ENCODE data around the gene FGF1. TPM values are rescaled to one million over a fixed set of nuclear protein-coding genes. Genes with fewer than 3 reads are reported as not detected.

Gene FGF1
- total and polyA plus RNA-seq, 2 donors from 2014 or later: 2.1 to 89.7 TPM

DNA sequence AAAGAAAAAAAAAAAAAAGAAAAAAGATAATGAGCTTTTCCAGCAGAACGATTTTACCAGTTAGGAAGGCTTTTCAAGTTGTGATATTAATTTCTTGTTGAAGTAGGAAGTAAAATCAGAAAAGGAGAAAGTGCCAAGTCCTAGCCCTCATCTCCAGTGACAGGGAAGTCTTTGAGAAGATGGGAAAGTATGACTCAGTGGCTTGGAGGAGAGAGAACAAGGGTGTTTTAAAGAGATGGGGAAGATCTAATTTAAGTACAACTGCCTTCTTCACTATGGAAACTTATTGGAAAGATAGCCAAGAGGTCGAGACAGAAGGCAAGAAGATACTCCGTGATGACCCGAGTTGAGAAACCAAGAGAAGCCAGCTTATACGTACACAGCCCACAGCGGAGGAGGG, 22.6 kb downstream of the FGF1 start:
- H3K27me3 ChIP-seq (ENCODE audit: control insufficient read depth, insufficient read depth, low read length): no peaks in the 10 kb centered on the region
- TF ChIP-seq, protein P1, sequence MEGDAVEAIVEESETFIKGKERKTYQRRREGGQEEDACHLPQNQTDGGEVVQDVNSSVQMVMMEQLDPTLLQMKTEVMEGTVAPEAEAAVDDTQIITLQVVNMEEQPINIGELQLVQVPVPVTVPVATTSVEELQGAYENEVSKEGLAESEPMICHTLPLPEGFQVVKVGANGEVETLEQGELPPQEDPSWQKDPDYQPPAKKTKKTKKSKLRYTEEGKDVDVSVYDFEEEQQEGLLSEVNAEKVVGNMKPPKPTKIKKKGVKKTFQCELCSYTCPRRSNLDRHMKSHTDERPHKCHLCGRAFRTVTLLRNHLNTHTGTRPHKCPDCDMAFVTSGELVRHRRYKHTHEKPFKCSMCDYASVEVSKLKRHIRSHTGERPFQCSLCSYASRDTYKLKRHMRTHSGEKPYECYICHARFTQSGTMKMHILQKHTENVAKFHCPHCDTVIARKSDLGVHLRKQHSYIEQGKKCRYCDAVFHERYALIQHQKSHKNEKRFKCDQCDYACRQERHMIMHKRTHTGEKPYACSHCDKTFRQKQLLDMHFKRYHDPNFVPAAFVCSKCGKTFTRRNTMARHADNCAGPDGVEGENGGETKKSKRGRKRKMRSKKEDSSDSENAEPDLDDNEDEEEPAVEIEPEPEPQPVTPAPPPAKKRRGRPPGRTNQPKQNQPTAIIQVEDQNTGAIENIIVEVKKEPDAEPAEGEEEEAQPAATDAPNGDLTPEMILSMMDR (IDR thresholded peaks at IDR 0.05; ENCODE audit: borderline replicate concordance, extremely low read depth, insufficient read depth): no peak
- FAIRE-seq: no peak
- H3K9me3 ChIP-seq (ENCODE audit: control insufficient read depth in 2 of 3, insufficient read depth in 1 of 3, low read length in 3 of 3): peaks cover 0 to 4% (median 0%) of the 10 kb centered on the region in 3 donors
- H3K4me3 ChIP-seq (ENCODE audit: low read length in 3 of 3): no peak overlapping the region
- no peaks in the 10 kb centered on the region for H3K4me1 ChIP-seq (ENCODE audit: control insufficient read depth in 2 of 3, insufficient read depth in 2 of 3, low read depth in 1 of 3, low read length in 3 of 3)
- no peak overlapping the region for H3K9ac ChIP-seq (ENCODE audit: low read length in 3 of 3)
- intact Hi-C loops (cut with DNase I): no loop called here
- no peak for DNase-seq
- H3K27ac ChIP-seq (ENCODE audit: low read depth in 2 of 2, low read length in 2 of 2): no peak overlapping the region
- H3K36me3 ChIP-seq (ENCODE audit: control insufficient read depth in 2 of 3, insufficient read depth in 3 of 3, low read length in 3 of 3): no peaks in the 10 kb centered on the region

DNA sequence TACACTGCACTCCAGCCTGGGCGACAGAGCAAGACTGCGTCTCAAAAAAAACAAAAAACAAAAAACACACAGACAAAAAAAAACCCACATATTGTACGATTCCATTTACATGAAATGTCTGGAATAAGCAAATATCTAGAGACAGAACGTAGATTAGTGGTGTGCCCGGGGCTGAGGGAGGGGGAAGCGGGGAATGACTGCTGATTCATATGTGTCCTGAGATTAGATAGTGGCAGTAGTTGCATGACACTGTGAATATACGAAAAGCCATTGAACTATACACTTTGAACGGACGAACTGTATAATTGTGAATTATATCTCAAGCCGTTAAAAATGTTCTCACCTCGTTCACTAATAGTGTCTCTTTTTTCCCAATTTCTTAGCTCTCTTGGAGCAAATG, 23.9 kb downstream of the FGF1 start:
- H3K36me3 ChIP-seq (ENCODE audit: control insufficient read depth in 2 of 3, insufficient read depth in 3 of 3, low read length in 3 of 3): no peaks in the 10 kb centered on the region

DNA sequence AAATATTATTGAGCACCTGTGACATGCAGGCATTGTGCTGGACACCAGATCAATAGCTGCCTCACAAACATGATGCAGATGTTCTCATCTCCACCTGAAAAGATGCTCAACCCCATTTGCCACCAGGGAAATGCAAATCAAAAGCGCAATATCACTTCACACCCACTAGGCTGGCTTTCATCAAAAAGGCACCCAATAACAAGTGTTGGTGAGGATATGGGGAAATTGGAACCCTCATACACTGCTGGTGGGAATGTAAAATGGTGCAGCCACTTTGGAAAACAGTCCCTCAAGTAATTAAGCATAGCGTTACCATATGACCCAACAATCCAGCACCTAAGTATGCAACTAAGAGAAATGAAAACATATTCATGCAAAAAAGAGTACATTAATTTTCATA, 24.7 kb downstream of the FGF1 start:
- intact Hi-C loops (cut with DNase I): no loop called here
- Histone ChIP-seq H3K4me1 (ENCODE audit: control insufficient read depth in 2 of 3, insufficient read depth in 2 of 3, low read depth in 1 of 3, low read length in 3 of 3) (no peaks in the 10 kb centered on the region), H3K9me3 (ENCODE audit: control insufficient read depth in 2 of 3, insufficient read depth in 1 of 3, low read length in 3 of 3) (peaks cover 0 to 4% (median 0%) of the 10 kb centered on the region in 3 donors), H3K4me3 (ENCODE audit: low read length in 3 of 3) (no peak overlapping the region), H3K27ac (ENCODE audit: low read depth in 2 of 2, low read length in 2 of 2) (no peak overlapping the region), H3K9ac (ENCODE audit: low read length in 3 of 3) (no peak overlapping the region), H3K36me3 (ENCODE audit: control insufficient read depth in 2 of 3, insufficient read depth in 3 of 3, low read length in 3 of 3) (no peaks in the 10 kb centered on the region), H3K27me3 (ENCODE audit: control insufficient read depth, insufficient read depth, low read length) (no peaks in the 10 kb centered on the region)
- TF ChIP-seq, protein P1 (IDR thresholded peaks at IDR 0.05; ENCODE audit: borderline replicate concordance, extremely low read depth, insufficient read depth): no peak
- FAIRE-seq (no peak), DNase-seq (no peak)

More for the DNA sequence above, 23.9 kb downstream of the FGF1 start:
- TF ChIP-seq, protein P1 (IDR thresholded peaks at IDR 0.05; ENCODE audit: borderline replicate concordance, extremely low read depth, insufficient read depth): no peak
- H3K27ac ChIP-seq (ENCODE audit: low read depth in 2 of 2, low read length in 2 of 2): no peak overlapping the region
- H3K27me3 ChIP-seq (ENCODE audit: control insufficient read depth, insufficient read depth, low read length): no peaks in the 10 kb centered on the region
- H3K9me3 ChIP-seq (ENCODE audit: control insufficient read depth in 2 of 3, insufficient read depth in 1 of 3, low read length in 3 of 3): peaks cover 0 to 4% (median 0%) of the 10 kb centered on the region in 3 donors
- H3K4me3 ChIP-seq (ENCODE audit: low read length in 3 of 3): no peak overlapping the region
- H3K4me1 ChIP-seq (ENCODE audit: control insufficient read depth in 2 of 3, insufficient read depth in 2 of 3, low read depth in 1 of 3, low read length in 3 of 3): no peaks in the 10 kb centered on the region
- H3K9ac ChIP-seq (ENCODE audit: low read length in 3 of 3): no peak overlapping the region
- no peak for DNase-seq
- no peak for FAIRE-seq
- intact Hi-C loops (cut with DNase I): no loop called here

DNA sequence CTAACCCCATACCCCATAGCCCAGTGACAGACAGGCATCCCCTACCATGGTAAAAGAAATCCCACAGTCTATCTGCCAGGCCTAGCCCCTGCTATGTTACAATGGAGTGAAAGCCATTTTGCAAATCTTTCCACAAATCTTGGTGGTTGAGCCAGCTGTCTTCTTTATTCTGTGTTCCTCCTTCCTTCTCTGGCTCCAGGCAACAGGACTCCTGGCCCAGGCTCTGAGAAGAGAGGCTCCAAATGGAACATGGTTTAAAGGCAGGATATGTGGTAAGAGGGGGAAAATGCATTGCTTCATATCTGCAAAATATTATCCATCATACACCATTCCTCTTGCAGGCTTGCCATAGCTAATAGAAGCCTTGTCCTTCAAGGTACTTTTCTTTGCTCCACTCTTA, 25.2 kb downstream of the FGF1 start:
- TF ChIP-seq, protein P1 (IDR thresholded peaks at IDR 0.05; ENCODE audit: borderline replicate concordance, extremely low read depth, insufficient read depth): no peak
- FAIRE-seq (no peak), DNase-seq (no peak)
- Histone ChIP-seq H3K4me1 (ENCODE audit: control insufficient read depth in 2 of 3, insufficient read depth in 2 of 3, low read depth in 1 of 3, low read length in 3 of 3) (peaks cover 0 to 2% (median 0%) of the 10 kb centered on the region in 3 donors), H3K27me3 (ENCODE audit: control insufficient read depth, insufficient read depth, low read length) (no peaks in the 10 kb centered on the region), H3K9ac (ENCODE audit: low read length in 3 of 3) (no peak overlapping the region), H3K4me3 (ENCODE audit: low read length in 3 of 3) (no peak overlapping the region), H3K36me3 (ENCODE audit: control insufficient read depth in 2 of 3, insufficient read depth in 3 of 3, low read length in 3 of 3) (no peaks in the 10 kb centered on the region), H3K27ac (ENCODE audit: low read depth in 2 of 2, low read length in 2 of 2) (no peak overlapping the region), H3K9me3 (ENCODE audit: control insufficient read depth in 2 of 3, insufficient read depth in 1 of 3, low read length in 3 of 3) (peaks cover 0 to 4% (median 0%) of the 10 kb centered on the region in 3 donors)
- intact Hi-C loops (cut with DNase I): no loop called here
